HEK293 (cell line): ENCODE results near the gene PDE4D.

Experiments
- AEBP2 ChIP-seq: fragments of 450-650 bp; formaldehyde crosslinking; IDR thresholded peaks from 2 replicates; pipeline ENCODE4 v1.5.1; 2016; ENCODE audit warnings: missing biosample characterization, missing genetic modification characterization, borderline replicate concordance
- BCL11A ChIP-seq: fragments of 450-650 bp; formaldehyde crosslinking; IDR thresholded peaks from 2 replicates; pipeline ENCODE4 v1.5.1; 2016; ENCODE audit warnings: low read depth, missing biosample characterization, missing genetic modification characterization
- OSR2 ChIP-seq: fragments of 450-650 bp; formaldehyde crosslinking; IDR thresholded peaks from 2 replicates; pipeline ENCODE4 v1.5.1; 2016; ENCODE audit warnings: missing biosample characterization, missing genetic modification characterization
- PRDM1 ChIP-seq: fragments of 450-650 bp; formaldehyde crosslinking; IDR thresholded peaks from 2 replicates; pipeline ENCODE4; 2016; ENCODE audit warnings: missing biosample characterization, missing genetic modification characterization
- REPIN1 ChIP-seq: fragments of 450-650 bp; formaldehyde crosslinking; IDR thresholded peaks from 2 replicates; pipeline ENCODE4 v1.5.1; 2017; ENCODE audit warnings: missing biosample characterization, missing genetic modification characterization, low read depth
- SALL2 ChIP-seq: fragments of 450-650 bp; formaldehyde crosslinking; IDR thresholded peaks from 2 replicates; pipeline ENCODE4 v1.5.0; 2017; ENCODE audit warnings: missing biosample characterization, mild to moderate bottlenecking, missing genetic modification characterization, borderline replicate concordance
- SCRT1 ChIP-seq: fragments of 450-650 bp; formaldehyde crosslinking; IDR thresholded peaks from 2 replicates; pipeline ENCODE4 v1.5.1; 2016; ENCODE audit warnings: missing biosample characterization, missing genetic modification characterization, borderline replicate concordance
- SCRT2 ChIP-seq: fragments of 450-650 bp; formaldehyde crosslinking; IDR thresholded peaks from 2 replicates; pipeline ENCODE4 v1.5.1; 2016; ENCODE audit warnings: missing biosample characterization, missing genetic modification characterization
- ZBTB20 ChIP-seq: fragments of 450-650 bp; formaldehyde crosslinking; IDR thresholded peaks from 2 replicates; pipeline ENCODE4 v1.5.1; 2016; ENCODE audit warnings: missing biosample characterization, missing genetic modification characterization
- ZBTB48 ChIP-seq: fragments of 450-650 bp; formaldehyde crosslinking; IDR thresholded peaks from 2 replicates; pipeline ENCODE4 v1.5.1; 2016; ENCODE audit warnings: missing biosample characterization, missing genetic modification characterization
- ZNF133 ChIP-seq: fragments of 450-650 bp; formaldehyde crosslinking; IDR thresholded peaks from 2 replicates; pipeline ENCODE4 v1.5.1; 2016; ENCODE audit warnings: missing biosample characterization, missing genetic modification characterization
- ZNF140 ChIP-seq: fragments of 450-650 bp; formaldehyde crosslinking; IDR thresholded peaks from 2 replicates; pipeline ENCODE4 v1.5.1; 2016; ENCODE audit warnings: missing biosample characterization, missing genetic modification characterization
- ZNF157 ChIP-seq: fragments of 450-650 bp; formaldehyde crosslinking; IDR thresholded peaks from 2 replicates; pipeline ENCODE4 v1.5.1; 2016; ENCODE audit warnings: missing biosample characterization, missing genetic modification characterization
- ZNF174 ChIP-seq: fragments of 450-650 bp; formaldehyde crosslinking; IDR thresholded peaks from 2 replicates; pipeline ENCODE4 v1.5.0; 2017; ENCODE audit warnings: missing biosample characterization, mild to moderate bottlenecking, missing genetic modification characterization
- ZNF239 ChIP-seq: fragments of 450-650 bp; formaldehyde crosslinking; IDR thresholded peaks from 2 replicates; pipeline ENCODE4 v1.5.1; 2016; ENCODE audit warnings: missing biosample characterization, missing genetic modification characterization
- ZNF266 ChIP-seq: fragments of 450-650 bp; formaldehyde crosslinking; IDR thresholded peaks from 2 replicates; pipeline ENCODE4 v1.5.1; 2016; ENCODE audit warnings: missing biosample characterization, missing genetic modification characterization, low read depth
- ZNF292 ChIP-seq: fragments of 450-650 bp; formaldehyde crosslinking; IDR thresholded peaks from 2 replicates; pipeline ENCODE4 v1.5.1; 2016; ENCODE audit warnings: low read depth, missing biosample characterization, missing genetic modification characterization, borderline replicate concordance
- ZNF544 ChIP-seq: fragments of 450-650 bp; formaldehyde crosslinking; IDR thresholded peaks from 2 replicates; pipeline ENCODE4 v1.5.0; 2017; ENCODE audit warnings: missing biosample characterization, missing genetic modification characterization
- ZNF560 ChIP-seq: fragments of 450-650 bp; formaldehyde crosslinking; IDR thresholded peaks from 2 replicates; pipeline ENCODE4 v1.5.1; 2017; ENCODE audit warnings: missing biosample characterization, missing genetic modification characterization, borderline replicate concordance
- ZNF701 ChIP-seq: fragments of 450-650 bp; formaldehyde crosslinking; IDR thresholded peaks from 2 replicates; pipeline ENCODE4 v1.5.1; 2016; ENCODE audit warnings: missing biosample characterization, missing genetic modification characterization
- ZNF704 ChIP-seq: fragments of 450-650 bp; formaldehyde crosslinking; IDR thresholded peaks from 2 replicates; pipeline ENCODE4 v1.5.1; 2016; ENCODE audit warnings: missing biosample characterization, missing genetic modification characterization
- ZNF747 ChIP-seq: fragments of 450-650 bp; formaldehyde crosslinking; IDR thresholded peaks from 2 replicates; pipeline ENCODE4 v1.5.1; 2016; ENCODE audit warnings: missing biosample characterization, missing genetic modification characterization
- ZNF768 ChIP-seq: fragments of 450-650 bp; formaldehyde crosslinking; IDR thresholded peaks from 2 replicates; pipeline ENCODE4 v1.5.1; 2018; ENCODE audit warnings: missing biosample characterization, mild to moderate bottlenecking, missing genetic modification characterization
- ZNF792 ChIP-seq: fragments of 450-650 bp; formaldehyde crosslinking; IDR thresholded peaks from 2 replicates; pipeline ENCODE4 v1.5.1; 2016; ENCODE audit warnings: missing biosample characterization, missing genetic modification characterization
- ZSCAN5A ChIP-seq: fragments of 450-650 bp; formaldehyde crosslinking; IDR thresholded peaks from 2 replicates; pipeline ENCODE4 v1.5.1; 2016; ENCODE audit warnings: missing biosample characterization, missing genetic modification characterization
- TF ChIP-seq, protein P1 (sequence below): fragments of 450-650 bp; formaldehyde crosslinking; optimal IDR thresholded peaks from 2 replicates; pipeline ENCODE3; 2016; ENCODE audit warnings: missing biosample characterization, mild to moderate bottlenecking, missing genetic modification characterization
- TF ChIP-seq, protein P2 (sequence below): fragments of 450-650 bp; formaldehyde crosslinking; IDR thresholded peaks from 2 replicates; pipeline ENCODE4 v1.5.1; 2017; ENCODE audit warnings: missing biosample characterization, missing genetic modification characterization
- TF ChIP-seq, protein P3 (sequence below): fragments of 450-650 bp; IDR thresholded peaks from 2 replicates; pipeline ENCODE4 v1.5.1; 2018; ENCODE audit warnings: missing biosample characterization, mild to moderate bottlenecking, missing genetic modification characterization
- TF ChIP-seq, protein P4 (sequence below): fragments of 450-650 bp; formaldehyde crosslinking; IDR thresholded peaks from 2 replicates; pipeline ENCODE4 v1.5.1; 2017; ENCODE audit warnings: missing biosample characterization, missing genetic modification characterization

PDE4D gene

DNA sequence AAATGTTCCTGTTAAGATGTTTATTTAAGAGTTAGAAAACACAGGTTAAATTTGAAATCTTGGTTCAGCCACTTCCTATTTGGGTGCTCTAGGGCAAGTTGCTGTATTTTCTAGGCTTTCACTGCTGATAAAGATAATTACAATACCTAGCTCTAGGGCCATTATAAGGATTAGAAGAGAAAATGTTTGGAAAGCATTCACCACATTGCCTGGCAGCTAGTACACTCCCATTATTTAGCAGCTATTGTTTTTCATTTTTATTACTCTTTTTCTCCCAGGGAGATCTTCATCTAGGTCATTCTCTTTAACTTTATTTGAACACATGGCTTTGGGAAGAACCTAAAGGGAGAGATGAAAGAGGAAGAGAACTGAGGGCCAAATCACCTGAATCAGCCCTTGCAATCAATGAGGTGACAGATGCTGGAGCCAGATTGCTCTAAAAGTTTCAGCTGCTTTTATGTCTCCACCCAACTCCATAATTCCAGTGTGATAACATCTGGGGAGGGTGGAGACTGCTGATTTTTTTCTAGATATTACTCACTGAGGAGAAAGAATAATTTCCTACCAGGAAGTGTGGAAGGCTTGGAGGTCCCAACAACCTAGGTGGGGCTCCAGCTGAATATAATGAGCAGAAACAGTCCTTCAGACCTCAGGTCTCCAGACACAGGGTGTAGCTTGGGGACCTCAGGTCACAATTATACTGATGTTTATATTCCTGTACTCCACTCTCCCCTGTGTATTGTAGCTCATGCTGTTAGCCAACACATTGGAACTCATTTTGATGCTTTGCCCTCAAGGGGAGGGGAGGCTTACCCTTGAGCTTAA, 670.6 kb downstream of the PDE4D start (continued):
- TF ChIP-seq ZNF768 (tag by site-specific recombination) (no peak), ZNF292 (no peak), ZNF140 (tag by site-specific recombination) (no peak), ZBTB48 (tag by site-specific recombination) (no peak), OSR2 (tag by site-specific recombination) (peak; percentile 58; the same call in 1 of the 2 replicates), ZNF704 (no peak), SALL2 (tag by site-specific recombination) (no peak), ZNF560 (no peak), PRDM1 (tag by site-specific recombination) (no peak), ZSCAN5A (no peak), ZNF701 (tag by site-specific recombination) (no peak), ZNF747 (no peak), AEBP2 (no peak), SCRT2 (tag by site-specific recombination) (no peak), ZNF544 (no peak), ZNF133 (tag by site-specific recombination) (no peak), BCL11A (no peak), ZNF792 (tag by site-specific recombination) (no peak), ZNF239 (no peak), ZNF157 (no peak), ZNF174 (tag by site-specific recombination) (no peak), ZBTB20 (no peak), SCRT1 (tag by site-specific recombination) (0 out of 2 replicates have a peak, but pooled peaks have one; percentile 13), ZNF266 (tag by site-specific recombination) (no peak), REPIN1 (no peak)
- TF ChIP-seq, protein P1, sequence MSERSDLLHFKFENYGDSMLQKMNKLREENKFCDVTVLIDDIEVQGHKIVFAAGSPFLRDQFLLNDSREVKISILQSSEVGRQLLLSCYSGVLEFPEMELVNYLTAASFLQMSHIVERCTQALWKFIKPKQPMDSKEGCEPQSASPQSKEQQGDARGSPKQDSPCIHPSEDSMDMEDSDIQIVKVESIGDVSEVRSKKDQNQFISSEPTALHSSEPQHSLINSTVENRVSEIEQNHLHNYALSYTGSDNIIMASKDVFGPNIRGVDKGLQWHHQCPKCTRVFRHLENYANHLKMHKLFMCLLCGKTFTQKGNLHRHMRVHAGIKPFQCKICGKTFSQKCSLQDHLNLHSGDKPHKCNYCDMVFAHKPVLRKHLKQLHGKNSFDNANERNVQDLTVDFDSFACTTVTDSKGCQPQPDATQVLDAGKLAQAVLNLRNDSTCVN: no peak
- TF ChIP-seq, protein P2, sequence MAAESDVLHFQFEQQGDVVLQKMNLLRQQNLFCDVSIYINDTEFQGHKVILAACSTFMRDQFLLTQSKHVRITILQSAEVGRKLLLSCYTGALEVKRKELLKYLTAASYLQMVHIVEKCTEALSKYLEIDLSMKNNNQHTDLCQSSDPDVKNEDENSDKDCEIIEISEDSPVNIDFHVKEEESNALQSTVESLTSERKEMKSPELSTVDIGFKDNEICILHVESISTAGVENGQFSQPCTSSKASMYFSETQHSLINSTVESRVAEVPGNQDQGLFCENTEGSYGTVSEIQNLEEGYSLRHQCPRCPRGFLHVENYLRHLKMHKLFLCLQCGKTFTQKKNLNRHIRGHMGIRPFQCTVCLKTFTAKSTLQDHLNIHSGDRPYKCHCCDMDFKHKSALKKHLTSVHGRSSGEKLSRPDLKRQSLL (tag by site-specific recombination): peak; percentile 89
- TF ChIP-seq, protein P3, sequence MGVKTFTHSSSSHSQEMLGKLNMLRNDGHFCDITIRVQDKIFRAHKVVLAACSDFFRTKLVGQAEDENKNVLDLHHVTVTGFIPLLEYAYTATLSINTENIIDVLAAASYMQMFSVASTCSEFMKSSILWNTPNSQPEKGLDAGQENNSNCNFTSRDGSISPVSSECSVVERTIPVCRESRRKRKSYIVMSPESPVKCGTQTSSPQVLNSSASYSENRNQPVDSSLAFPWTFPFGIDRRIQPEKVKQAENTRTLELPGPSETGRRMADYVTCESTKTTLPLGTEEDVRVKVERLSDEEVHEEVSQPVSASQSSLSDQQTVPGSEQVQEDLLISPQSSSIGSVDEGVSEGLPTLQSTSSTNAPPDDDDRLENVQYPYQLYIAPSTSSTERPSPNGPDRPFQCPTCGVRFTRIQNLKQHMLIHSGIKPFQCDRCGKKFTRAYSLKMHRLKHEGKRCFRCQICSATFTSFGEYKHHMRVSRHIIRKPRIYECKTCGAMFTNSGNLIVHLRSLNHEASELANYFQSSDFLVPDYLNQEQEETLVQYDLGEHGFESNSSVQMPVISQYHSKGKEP (tag by site-specific recombination): no peak
- TF ChIP-seq, protein P4, sequence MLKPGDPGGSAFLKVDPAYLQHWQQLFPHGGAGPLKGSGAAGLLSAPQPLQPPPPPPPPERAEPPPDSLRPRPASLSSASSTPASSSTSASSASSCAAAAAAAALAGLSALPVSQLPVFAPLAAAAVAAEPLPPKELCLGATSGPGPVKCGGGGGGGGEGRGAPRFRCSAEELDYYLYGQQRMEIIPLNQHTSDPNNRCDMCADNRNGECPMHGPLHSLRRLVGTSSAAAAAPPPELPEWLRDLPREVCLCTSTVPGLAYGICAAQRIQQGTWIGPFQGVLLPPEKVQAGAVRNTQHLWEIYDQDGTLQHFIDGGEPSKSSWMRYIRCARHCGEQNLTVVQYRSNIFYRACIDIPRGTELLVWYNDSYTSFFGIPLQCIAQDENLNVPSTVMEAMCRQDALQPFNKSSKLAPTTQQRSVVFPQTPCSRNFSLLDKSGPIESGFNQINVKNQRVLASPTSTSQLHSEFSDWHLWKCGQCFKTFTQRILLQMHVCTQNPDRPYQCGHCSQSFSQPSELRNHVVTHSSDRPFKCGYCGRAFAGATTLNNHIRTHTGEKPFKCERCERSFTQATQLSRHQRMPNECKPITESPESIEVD (tag by site-specific recombination): peak; percentile 86
